Effector memory CD4-positive, alpha-beta T cell (primary cell): ENCODE measurements around the gene CRY1.
"Not testable (repeated sequence)": the region's sequence is repeated elsewhere in the genome, so short reads cannot be mapped to it uniquely, and the experiment has no call there.

Experiments used
- DNase-seq, 3 donors: peaks; one replicate each; pipeline ENCODE4 v3.0.0-alpha.2; 2020
- H3K27ac ChIP-seq: 2 replicates; pipeline ENCODE4 v1.7.0; 2013; ENCODE audit warnings: mild to moderate bottlenecking, low read length, moderate library complexity; ENCODE audit not compliant: insufficient read depth, poor library complexity, severe bottlenecking
- H3K27me3 ChIP-seq: replicated peaks from 2 replicates; pipeline ENCODE4 v1.7.0; 2013; ENCODE audit warnings: mild to moderate bottlenecking, low read length; ENCODE audit not compliant: insufficient read depth, control insufficient read depth, poor library complexity, severe bottlenecking
- H3K36me3 ChIP-seq: 2 replicates; pipeline ENCODE4 v1.7.0; 2013; ENCODE audit warnings: mild to moderate bottlenecking, low read length, moderate library complexity; ENCODE audit not compliant: control insufficient read depth, insufficient read depth
- H3K4me1 ChIP-seq: 2 replicates; pipeline ENCODE4 v1.7.0; 2013; ENCODE audit warnings: low read length, mild to moderate bottlenecking; ENCODE audit not compliant: control insufficient read depth, insufficient read depth, poor library complexity, severe bottlenecking
- H3K4me3 ChIP-seq: 2 replicates; pipeline ENCODE4 v1.7.0; 2013; ENCODE audit warnings: low read length, low read depth, mild to moderate bottlenecking; ENCODE audit not compliant: insufficient read depth, poor library complexity, severe bottlenecking
- H3K9me3 ChIP-seq: 2 replicates; pipeline ENCODE4 v1.7.0; 2013; ENCODE audit warnings: mild to moderate bottlenecking, low read length, moderate library complexity; ENCODE audit not compliant: control insufficient read depth

CRY1 gene

GRCh38 chr12:107079172-107080011 is 14.0 kb downstream of the CRY1 start:
- Histone ChIP-seq H3K36me3 (no peaks in the 10 kb centered on the region), H3K27ac (no peak overlapping the region), H3K9me3 (no peaks in the 10 kb centered on the region), H3K4me3 (no peak overlapping the region), H3K27me3 (no peaks in the 10 kb centered on the region), H3K4me1 (no peaks in the 10 kb centered on the region)
- no peak for DNase-seq

- H3K27ac ChIP-seq, H3K36me3 ChIP-seq, H3K9me3 ChIP-seq, H3K4me1 ChIP-seq, DNase-seq, H3K27me3 ChIP-seq, H3K4me3 ChIP-seq: not testable (repeated sequence)
Observed at GRCh38 chr12:107073266-107073665, 20.1 kb downstream of the CRY1 start.

GRCh38 chr12:107066691-107067090 is 26.7 kb downstream of the CRY1 start:
- Histone ChIP-seq H3K27ac (no peak overlapping the region), H3K4me3 (no peak overlapping the region), H3K36me3 (no peaks in the 10 kb centered on the region), H3K4me1 (peaks cover 7% of the 10 kb centered on the region), H3K27me3 (no peaks in the 10 kb centered on the region), H3K9me3 (no peaks in the 10 kb centered on the region)
- no peak for DNase-seq

GRCh38 chr12:107064687-107065086 is 28.7 kb downstream of the CRY1 start:
- no peak overlapping the region for H3K27ac ChIP-seq
- no peak for DNase-seq
- no peaks in the 10 kb centered on the region for H3K27me3 ChIP-seq
- no peak overlapping the region for H3K4me3 ChIP-seq
- no peaks in the 10 kb centered on the region for H3K36me3 ChIP-seq
- H3K9me3 ChIP-seq = no peaks in the 10 kb centered on the region
- peaks cover 7% of the 10 kb centered on the region for H3K4me1 ChIP-seq

- no peak for DNase-seq
- no peak overlapping the region for H3K27ac ChIP-seq
- peaks cover 7% of the 10 kb centered on the region for H3K4me1 ChIP-seq
- H3K36me3 ChIP-seq = no peaks in the 10 kb centered on the region
- no peaks in the 10 kb centered on the region for H3K27me3 ChIP-seq
- H3K4me3 ChIP-seq = no peak overlapping the region
- no peaks in the 10 kb centered on the region for H3K9me3 ChIP-seq
Observed at GRCh38 chr12:107064243-107064642, 29.1 kb downstream of the CRY1 start.

- no peak for DNase-seq
- H3K27ac ChIP-seq = no peak overlapping the region
- no peaks in the 10 kb centered on the region for H3K27me3 ChIP-seq
- H3K4me1 ChIP-seq = no peaks in the 10 kb centered on the region
- H3K36me3 ChIP-seq = no peaks in the 10 kb centered on the region
- H3K9me3 ChIP-seq = no peaks in the 10 kb centered on the region
- no peak overlapping the region for H3K4me3 ChIP-seq
Observed at GRCh38 chr12:107058190-107058589, 35.2 kb downstream of the CRY1 start.

- DNase-seq = no peak
- no peak overlapping the region for H3K27ac ChIP-seq
- H3K27me3 ChIP-seq = no peaks in the 10 kb centered on the region
- H3K4me1 ChIP-seq = no peaks in the 10 kb centered on the region
- no peaks in the 10 kb centered on the region for H3K9me3 ChIP-seq
- H3K36me3 ChIP-seq = no peaks in the 10 kb centered on the region
- no peak overlapping the region for H3K4me3 ChIP-seq
Observed at GRCh38 chr12:107057071-107057834, 36.1 kb downstream of the CRY1 start.

GRCh38 chr12:107053709-107054108 is 39.6 kb downstream of the CRY1 start:
- H3K36me3 ChIP-seq = no peaks in the 10 kb centered on the region
- DNase-seq = no peak
- H3K27me3 ChIP-seq = no peaks in the 10 kb centered on the region
- H3K4me3 ChIP-seq = no peak overlapping the region
- peaks cover 2% of the 10 kb centered on the region for H3K9me3 ChIP-seq
- no peaks in the 10 kb centered on the region for H3K4me1 ChIP-seq
- H3K27ac ChIP-seq = no peak overlapping the region

GRCh38 chr12:107045186-107045585 is 48.2 kb downstream of the CRY1 start:
- H3K4me1 ChIP-seq = no peaks in the 10 kb centered on the region

GRCh38 chr12:107042801-107043200 is 50.5 kb downstream of the CRY1 start:
- Histone ChIP-seq H3K4me1 (no peaks in the 10 kb centered on the region), H3K4me3 (no peak overlapping the region), H3K36me3 (no peaks in the 10 kb centered on the region), H3K27me3 (no peaks in the 10 kb centered on the region), H3K9me3 (no peaks in the 10 kb centered on the region), H3K27ac (no peak overlapping the region)
- no peak for DNase-seq

More at GRCh38 chr12:107045186-107045585, 48.2 kb downstream of the CRY1 start:
- Histone ChIP-seq H3K27ac (no peak overlapping the region), H3K4me3 (no peak overlapping the region), H3K27me3 (no peaks in the 10 kb centered on the region), H3K36me3 (no peaks in the 10 kb centered on the region), H3K9me3 (peaks cover 2% of the 10 kb centered on the region)
- no peak for DNase-seq
